HG03521 (cell line): ENCODE results near the gene ZNF697.
"Not testable (repeated sequence)": the region's sequence is repeated elsewhere in the genome, so short reads cannot be mapped to it uniquely, and the experiment has no call there.

Experiments
- ATAC-seq: cut with Tn5 transposase; IDR thresholded peaks from one replicate; pipeline ENCODE4 v1.9.1; 2021; ENCODE audit warnings: mild to moderate bottlenecking, moderate library complexity; ENCODE audit not compliant: unreplicated experiment

The ZNF697 gene

DNA sequence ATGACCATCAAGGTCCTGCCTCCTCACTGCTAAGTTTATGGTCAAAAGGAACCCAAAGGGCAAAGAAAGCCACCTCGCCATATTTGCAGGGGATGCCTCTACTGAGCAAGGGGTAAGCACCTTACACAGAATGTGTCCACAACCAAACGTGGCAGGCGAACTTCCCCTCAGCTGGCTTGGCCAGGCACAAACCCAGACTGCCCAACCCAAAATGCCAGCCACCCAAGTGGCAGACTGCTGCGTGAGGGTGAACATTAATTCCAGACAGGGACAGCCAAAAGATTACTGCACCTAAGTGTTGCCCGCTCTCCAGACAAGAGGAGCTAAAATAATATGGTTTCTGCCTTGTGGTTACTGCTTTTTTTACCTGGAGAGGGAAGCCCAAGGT lies 16.0 kb downstream of the ZNF697 start:
- ATAC-seq, result no peak

DNA sequence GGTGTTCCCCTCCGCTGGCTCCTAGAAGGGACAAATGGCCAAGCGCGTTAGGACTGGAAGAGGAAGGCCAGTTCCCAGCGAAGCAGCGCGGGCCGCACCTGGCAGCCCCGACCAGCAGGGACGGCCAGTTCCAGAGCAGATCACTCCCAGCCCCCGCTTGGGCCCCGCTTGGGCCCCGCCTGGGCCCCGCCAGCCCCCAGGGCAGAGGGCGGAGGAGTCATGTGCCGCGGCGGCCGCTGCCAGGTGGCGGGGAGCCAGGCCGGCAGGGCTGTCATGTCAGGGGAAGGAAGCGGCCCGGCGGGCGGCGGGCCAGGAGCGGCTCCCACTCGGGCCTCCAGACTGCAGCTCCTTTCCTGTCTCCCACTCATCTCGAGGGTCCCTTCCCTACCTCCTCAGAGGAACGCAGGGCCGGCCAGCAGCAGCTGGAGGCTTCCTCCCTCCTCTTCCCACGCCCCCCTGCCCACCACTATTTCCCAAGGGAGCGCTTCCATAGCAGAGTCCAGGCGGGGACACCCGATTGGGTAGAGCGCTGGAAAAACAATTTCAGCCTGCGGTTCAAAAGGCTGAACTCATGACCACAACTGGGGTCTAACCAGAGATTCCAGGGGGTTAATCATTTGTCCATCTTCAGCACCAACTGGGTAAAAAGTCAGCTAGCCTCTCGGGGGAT lies 16.5 kb downstream of the ZNF697 start:
- no peak for ATAC-seq

DNA sequence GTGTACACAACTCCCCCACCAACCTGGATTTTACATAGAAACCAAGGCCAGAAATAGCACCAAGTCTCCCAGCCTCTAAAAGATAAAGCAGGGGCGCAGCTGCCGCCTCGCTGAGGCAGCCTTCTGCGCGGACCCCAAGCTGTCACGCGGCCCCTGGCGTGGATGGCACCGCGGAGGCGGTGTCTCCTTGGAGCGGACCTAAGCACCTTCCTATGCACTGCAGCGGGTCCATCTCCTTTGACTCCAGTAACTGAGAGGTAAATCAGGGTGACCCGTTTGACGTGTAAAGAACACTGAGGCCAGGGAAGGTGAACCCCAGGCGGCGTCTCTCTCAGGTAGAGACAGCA lies 17.0 kb downstream of the ZNF697 start:
- no peak for ATAC-seq

DNA sequence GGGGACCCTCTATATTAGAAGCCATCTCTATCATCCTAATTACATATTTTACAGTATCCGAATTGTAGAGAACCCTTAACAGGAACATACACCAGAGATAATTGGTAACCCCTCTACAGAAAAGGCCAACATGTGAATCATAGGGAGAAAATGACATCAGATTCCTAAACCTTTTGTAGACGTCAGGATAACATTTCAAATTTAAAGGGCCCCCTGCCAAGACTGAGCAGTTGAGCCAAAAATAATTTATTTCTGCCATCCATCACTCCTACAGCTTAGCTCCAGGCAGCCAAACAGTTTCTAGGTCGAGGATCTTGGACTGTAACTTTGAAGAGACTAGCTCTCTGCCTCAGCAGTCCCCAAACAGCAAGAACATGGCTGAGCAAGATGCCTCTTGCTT lies 21.2 kb downstream of the ZNF697 start:
- no peak for ATAC-seq

DNA sequence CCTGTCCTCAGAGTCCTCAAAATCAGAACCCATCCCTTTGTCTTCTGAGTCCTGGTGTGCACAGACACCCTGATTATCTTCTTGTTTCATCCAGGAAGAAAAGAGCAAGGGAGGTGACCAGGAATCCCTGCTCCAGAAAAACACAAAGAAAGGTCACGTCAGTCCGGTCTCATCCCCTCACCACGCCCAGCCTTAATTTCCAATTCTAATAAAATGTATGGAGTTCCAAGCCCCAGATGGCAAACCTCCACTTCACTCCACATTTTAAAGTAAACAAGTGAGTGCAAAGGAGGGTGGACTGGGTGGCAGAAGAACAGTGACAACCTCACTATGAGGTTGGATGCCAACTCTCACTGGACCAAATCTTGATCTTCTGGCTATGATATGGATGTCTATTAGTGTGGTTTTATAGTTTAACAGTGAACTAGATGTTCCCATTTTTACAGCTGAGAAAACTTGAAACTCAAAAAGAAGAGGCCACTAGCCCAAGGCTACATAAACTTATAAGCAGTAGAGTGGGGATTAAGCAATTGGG lies 22.0 kb downstream of the ZNF697 start:
- ATAC-seq, result no peak

DNA sequence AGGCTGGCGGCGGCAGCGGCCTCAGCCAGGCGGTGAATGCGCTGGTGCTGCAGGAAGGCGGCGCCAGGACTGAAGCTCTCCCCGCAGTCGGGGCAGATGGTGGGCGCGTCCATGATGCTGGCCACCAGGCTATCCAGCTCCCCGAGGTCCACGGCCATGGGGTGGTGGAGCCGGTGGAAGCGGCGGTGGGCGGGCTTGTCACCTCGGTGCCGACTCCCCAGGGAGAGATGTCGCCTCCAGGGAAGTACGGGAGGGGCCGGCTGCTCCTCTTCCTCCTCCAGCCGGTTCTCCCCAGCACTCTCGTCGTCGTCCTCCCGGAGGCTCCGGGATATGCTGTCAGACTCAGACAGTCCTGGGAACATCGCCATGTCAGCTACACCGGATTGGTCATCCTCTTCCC lies 24.4 kb downstream of the ZNF697 start:
- ATAC-seq, result no peak

DNA sequence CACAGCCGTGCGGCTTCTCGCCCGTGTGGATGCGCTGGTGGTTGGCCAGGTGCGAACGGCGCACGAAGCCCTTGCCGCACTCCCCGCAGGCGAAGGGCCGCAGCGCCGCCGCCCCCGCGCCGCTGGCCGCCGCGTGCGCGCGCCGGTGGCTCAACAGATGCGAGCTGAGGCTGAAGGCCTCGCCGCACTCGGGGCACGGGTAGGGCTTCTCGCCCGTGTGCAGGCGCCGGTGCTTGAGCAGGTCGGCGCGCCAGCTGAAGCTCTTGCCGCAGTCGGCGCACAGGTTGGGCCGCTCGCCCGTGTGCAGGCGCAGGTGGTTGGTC lies 24.9 kb downstream of the ZNF697 start:
- no peak for ATAC-seq

DNA sequence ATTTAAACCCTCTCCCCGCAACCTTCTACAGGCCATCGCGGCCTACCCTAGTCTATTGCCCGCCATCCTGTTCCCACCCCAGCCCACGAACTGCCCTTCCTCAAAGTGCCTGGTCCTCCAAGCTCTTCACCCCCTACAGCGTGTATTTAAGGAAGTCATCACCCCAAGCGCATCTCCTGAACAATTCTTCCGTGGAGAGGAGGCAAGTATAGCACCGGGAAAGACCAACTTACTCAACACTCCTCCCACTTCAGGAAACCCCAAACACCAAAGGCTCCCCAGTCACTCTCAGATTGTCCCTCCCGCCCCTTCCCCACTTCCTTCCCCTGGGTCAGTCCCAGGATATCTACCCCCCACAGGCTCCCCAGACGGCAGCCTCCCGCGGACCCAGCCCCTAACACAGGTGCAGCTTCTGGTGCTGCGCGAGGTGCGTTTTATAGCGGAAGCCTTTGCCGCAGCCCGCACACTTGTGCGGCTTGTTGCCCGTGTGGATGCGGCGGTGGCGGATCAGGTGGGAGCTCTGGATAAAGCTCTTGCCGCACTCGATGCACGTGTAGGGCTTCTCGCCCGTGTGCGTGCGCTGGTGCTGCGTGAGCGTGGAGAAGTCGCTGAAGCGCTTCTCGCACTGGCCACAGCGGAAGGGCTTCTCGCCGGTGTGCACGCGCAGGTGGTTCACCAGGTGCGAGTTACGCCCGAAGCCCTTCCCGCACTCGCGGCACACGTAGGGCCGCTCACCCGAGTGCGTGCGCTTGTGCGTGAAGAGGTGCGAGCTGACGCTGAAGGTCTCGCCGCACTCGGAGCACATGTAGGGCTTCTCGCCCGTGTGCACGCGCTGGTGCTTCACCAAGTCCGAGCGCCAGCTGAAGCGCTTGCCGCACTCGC lies 25.5 kb downstream of the ZNF697 start:
- ATAC-seq, result no peak

DNA sequence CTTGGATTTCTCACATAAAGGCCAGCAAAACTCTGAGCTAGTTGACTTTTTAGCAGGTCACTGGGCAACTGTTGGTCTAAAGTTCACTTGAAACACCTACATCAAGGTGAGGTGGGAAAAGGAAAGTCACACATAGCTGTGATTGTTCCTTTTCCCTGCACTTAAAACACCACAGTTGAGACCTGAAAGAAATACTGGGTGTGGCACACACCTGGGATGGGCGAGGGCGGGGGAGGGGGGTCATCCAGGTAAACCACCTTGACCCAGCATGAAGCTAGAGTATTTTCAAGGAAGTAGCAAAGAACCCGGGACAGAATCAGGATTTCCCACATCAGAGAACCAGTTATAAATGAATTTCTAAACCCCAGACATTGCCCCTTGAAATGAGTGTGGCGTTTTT lies 26.4 kb downstream of the ZNF697 start:
- ATAC-seq, result no peak

DNA sequence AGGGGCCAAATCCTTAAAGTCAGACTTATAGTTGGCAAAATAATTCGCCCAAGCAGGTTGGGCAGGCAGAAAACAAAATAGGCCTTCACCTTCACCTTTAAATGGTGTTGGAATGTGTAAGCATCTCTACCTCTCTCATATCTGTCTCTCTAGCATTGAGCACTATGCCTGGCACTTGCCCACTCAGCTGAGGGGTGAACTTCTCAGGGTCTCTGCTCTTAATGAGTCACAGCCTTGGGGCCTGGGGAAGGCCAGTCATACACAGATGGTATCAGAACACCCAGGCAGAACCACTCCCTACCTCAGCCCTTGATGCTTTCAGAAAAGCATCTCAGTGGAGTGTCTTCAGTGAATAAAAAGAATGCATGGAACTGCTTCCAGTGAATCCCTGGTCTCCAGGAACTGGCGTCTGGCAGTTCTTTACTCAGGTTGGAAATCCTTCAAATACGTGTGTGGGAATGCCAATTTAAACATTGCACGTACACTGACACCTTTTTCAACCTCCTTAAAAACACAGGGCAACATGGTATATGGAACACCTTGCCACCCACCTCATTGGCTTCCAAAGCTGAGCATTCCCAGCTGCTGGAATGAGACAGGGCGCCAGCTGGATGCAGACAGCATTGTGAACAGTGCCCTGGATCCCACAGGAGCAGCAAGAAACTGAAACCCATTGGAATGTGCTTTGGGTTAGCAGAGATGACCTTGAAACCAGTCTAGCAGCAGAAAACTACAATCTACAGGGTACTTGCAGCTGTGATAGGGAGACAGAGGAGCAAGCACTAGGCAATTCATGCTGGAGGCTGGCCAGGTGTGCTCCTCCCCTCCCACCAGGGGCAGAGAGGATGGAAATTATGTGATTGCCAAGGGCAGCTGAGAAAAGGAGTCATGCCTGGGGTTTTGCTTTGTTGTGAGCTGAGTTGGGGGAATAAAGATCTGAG lies 30.0 kb downstream of the ZNF697 start:
- ATAC-seq, result no peak

DNA sequence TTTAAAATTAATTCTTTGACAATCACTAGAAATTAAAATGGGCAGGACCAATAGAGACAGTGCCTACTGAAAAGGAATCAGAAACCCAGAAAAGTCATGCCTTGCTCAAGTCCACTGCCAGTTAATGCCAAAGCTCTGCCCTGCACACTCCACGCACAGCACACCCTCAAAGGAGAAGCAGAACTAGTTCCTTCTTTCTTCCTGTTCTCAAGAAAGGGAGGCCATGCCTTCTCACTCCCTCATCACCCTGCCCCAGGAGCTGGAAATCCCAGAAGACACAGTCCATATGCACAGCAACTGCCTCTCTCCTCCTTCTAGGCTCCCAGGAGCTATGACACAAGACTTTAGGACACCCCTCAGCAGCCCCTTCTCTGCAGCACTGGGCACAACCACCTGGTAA lies 31.3 kb downstream of the ZNF697 start:
- ATAC-seq, result not testable (repeated sequence)

DNA sequence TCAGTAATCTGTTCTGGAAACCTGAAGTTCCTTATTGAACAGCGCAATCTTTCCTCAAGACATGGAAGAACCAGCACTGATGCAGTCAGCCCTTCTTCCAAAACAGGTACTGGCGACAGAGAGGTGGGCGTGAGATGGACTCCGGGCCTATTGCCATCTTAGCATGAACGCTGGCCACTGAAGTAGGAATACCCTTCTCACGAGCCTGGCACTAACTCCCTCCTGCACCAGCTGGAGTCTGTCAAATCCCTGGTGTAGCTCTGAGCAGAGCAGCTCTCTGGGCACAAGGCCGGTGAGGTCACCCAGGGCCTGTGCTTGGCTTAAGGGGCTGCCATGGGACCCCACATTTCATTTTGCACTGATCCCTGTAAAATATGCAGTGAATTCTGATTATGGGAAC lies 33.0 kb downstream of the ZNF697 start:
- ATAC-seq, result not testable (repeated sequence)

DNA sequence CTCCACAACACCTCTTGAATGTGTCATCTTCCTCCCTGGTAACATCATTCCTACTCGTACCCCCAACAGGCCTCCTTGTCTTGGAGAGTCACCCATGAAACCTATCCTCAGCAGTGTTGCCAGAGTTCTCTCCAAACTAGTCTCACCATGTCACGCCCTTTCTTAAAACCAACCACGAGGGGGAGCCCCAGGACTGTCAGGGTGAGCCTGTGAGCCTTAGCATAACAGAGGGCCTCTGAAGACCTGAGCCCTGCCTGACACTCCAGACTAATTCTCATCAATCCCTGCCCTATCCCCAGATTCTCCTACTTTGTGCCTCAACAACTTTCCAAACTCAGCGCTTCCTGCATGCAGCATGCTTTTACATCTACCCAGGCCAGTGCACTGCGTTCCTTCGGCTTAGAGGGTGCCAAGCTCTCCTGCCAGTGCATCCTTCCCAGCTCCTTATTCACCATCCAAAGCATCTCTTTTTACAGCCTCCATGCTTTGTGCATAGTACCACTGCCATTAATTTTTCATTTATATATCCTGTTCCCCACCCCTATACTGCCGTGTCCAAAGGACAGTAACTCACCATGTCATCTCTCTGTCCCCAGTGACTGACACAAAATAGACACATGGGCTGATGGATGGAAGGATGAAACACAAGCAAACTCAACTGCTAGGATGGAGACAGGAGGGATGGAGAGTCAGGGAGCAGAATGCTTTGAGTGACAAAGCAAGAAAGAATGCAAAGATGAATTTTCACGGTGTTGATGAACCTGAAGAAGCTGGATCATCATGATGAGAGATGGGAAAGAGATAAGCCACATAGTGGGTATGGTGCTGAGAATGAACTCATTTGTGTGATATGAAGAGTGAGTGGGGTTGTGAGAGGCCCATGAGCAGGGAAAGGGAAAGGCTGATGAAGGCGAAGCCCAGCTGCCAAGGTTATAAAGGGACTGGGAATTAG lies 34.0 kb downstream of the ZNF697 start:
- ATAC-seq, result peak; percentile 60

DNA sequence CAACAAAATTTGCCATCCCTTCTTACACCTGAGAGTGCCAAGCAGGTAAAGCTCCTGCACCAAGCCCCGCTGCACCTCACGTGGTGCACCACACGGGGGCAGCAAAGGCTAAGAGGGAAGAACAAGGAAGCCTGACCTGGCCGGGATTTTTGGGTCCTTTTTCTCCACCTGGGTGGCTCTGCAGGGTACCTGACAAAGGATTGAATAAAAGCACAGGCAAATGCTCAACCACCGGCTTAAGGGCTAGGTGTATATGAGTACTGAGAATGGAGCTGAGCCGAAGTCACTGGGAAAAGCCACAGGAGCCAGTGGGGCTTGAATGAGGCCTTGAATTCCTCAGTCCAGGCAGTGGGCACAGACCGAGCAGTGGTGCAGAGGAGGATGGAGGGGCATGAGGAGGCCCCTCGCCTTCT lies 36.4 kb downstream of the ZNF697 start:
- ATAC-seq, result no peak

DNA sequence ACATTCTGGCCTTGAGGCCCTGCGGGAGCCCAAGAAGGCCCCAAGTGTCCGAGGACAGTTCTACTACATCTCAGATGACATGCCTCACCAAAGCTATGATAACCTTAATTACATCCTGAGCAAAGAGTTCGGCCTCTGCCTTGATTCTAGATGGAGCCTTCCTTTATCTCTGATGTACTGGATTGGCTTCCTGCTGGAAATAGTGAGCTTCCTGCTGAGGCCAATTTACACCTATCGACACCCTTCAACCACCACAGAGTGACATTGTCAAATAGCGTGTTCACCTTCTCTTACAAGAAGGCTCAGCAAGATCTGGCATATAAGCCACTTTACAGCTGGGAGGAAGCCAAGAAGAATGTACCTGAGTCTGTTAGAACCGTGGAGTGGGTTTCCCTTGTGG lies 39.2 kb downstream of the ZNF697 start:
- not testable (repeated sequence) for ATAC-seq

DNA sequence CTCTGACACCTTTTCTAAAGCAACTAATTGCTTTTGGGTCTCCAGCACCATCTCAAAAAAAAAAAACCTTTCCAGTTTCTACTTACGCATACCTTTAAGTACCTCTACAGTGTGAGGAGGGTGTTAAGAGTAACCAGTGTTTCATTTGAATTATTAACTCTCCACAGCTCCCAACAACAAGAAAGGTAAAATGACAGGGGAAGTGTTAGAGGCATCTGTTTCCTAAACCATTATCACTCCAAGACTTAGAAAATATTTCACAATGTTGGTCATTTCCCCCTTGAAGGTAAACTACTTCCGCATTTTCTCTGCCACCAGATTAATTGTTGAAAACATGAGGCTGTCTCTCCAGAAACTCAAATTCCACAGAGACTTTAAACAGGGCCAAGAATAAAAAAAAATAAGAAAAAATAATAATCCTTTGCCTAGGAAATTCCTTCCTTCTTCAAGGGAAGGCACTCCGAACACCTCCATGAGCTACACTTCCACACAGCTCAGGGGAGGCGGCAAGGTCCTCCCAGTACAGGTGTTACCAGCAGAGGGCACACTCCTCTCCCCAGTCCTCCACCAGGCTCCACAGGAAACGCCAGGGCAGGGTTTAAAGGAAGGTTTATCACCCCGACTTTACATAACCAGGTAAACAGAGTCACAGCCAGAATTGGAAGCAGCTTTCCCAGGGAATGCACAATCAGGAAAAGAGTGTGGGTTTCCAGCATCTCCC lies 40.8 kb downstream of the ZNF697 start:
- ATAC-seq, result not testable (repeated sequence)

DNA sequence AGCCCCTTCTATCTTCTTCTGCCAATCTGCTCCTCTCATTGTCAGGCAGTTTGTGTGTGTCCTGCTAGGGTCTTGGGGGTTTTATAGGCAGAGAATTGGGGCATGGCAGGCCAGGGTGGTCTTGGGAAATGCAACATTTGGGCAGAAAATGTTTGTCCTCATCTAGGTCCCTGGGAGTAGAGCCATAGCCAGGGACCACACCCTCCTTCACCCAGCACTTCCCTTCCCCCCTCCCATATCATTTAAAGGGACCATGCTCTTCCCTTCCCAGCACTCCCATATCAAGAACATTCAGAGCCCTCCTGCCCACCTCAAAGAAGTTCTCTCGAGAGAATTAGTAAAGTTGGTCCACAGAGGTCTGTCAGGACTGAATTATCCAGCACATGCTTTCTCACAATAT lies 41.7 kb downstream of the ZNF697 start:
- no peak for ATAC-seq

DNA sequence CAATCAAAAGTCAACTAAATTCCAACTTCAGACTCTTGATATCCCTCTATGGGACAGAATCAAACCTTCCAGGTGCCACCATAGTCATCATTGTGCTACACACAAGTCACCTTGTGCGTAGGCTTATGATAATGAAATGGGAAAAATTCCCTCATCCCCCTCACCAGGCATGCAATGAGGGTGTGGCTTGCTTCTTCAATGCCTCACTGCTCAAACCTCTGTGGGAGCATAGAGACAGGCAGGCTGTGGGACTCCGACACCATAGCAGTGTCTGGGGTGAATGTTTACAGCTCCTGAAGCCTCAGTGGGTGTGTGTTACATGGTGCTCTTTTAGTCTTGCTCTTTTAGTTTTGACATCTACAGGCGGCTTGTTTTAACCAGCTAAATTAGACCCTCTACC lies 42.4 kb downstream of the ZNF697 start:
- ATAC-seq, result no peak

DNA sequence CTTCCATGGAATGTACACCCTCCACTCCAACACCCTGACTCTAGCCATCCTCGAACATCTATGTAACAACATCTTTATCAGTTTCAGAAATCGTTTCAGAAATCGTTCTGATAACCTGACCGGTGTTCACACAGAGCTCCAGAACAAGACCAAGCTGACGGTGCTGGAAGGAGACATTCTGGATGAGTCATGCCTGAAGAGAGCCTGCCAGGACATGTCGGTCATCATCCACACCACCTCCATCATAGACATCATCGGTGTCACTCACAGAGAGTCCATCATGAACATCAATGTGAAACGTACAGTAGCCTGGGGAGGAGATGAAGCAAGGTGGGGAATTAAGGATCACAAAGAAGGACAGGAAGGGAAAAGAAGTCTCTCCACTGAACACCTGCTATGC lies 43.0 kb downstream of the ZNF697 start:
- ATAC-seq, result not testable (repeated sequence)

DNA sequence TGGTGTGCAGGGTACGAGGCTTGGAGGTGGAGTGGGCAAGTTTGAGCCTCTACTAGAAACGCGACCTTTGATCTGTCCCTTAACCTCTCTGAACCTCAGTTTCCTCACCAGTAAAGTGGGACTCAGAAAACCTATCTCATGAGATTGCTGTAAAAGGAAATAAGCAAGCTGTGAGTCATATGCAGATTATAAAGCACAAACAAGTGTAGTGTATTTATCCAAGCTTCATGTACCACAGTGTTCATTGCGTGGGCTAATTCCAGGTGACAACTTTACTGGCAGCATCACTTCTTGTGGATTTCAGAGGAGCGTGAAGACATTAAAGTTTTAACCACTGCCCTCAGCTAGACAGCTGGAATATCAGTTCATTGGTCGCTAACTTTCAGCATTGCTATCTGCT lies 44.4 kb downstream of the ZNF697 start:
- no peak for ATAC-seq
